Ascending aorta (tissue), 2 donors: ENCODE results near the gene APBB2. TPM values are rescaled to one million over a fixed set of nuclear protein-coding genes. Genes with fewer than 3 reads are reported as not detected.
"Not testable (repeated sequence)": the region's sequence is repeated elsewhere in the genome, so short reads cannot be mapped to it uniquely, and the experiment has no call there.

Source experiments
- DNase-seq, 2 donors: peaks; one replicate each; pipeline ENCODE4 v3.0.0-alpha.2; 2019; ENCODE audit warnings: low spot score in 2 of 2
- H3K27ac ChIP-seq, 2 donors: fragments of 200-600 bp; sonication (generic); one replicate each; pipeline ENCODE4 v1.5.1; 2016 to 2017; ENCODE audit warnings: mild to moderate bottlenecking in 1 of 2
- H3K27me3 ChIP-seq: fragments of 200-600 bp; sonication (generic); one replicate; pipeline ENCODE4 v1.5.1; 2017
- H3K36me3 ChIP-seq, 2 donors: fragments of 200-600 bp; sonication (generic); one replicate each; pipeline ENCODE4 v1.5.1; 2016
- H3K4me1 ChIP-seq, 2 donors: fragments of 200-600 bp; sonication (generic); one replicate each; pipeline ENCODE4 v1.5.1; 2016 to 2017; ENCODE audit warnings: mild to moderate bottlenecking in 1 of 2
- H3K4me3 ChIP-seq, 2 donors: fragments of 200-600 bp; sonication (generic); one replicate each; pipeline ENCODE4 v1.5.1; 2016 to 2017; ENCODE audit warnings: mild to moderate bottlenecking in 1 of 2
- H3K9me3 ChIP-seq, 2 donors: fragments of 200-600 bp; sonication (generic); one replicate each; pipeline ENCODE4 v1.5.1; 2016
- CTCF ChIP-seq, 3 experiments: fragments of 200-600 bp in 2 of 3; fragments of 450-650 bp in 1 of 3; sonication (generic) in 2 of 3; IDR thresholded peaks; one replicate each; pipeline ENCODE4 v1.5.1; 2016 to 2019; ENCODE audit warnings: antibody characterized with exemption in 3 of 3, mild to moderate bottlenecking in 1 of 3, moderate library complexity in 1 of 3
- intact Hi-C: fragments of 100-400 bp; cut with DNase I; formaldehyde crosslinking; loops from one replicate; pipeline ENCODE4 v1.15.1; 2023
- total RNA-seq: library from RNA; depleted of rRNA; stranded (reverse); fragments of >200 nt; gene quantifications from one replicate; pipeline ENCODE4 v1.1.0, GENCODE V29; 2016

Gene APBB2
- total RNA-seq, 1 donor from 2014 or later, result 51.4 TPM

GRCh38 chr4:40827758-40828157 lies 386.6 kb downstream of the APBB2 start:
- Histone ChIP-seq H3K27me3 (no peaks in the 10 kb centered on the region), H3K36me3 (peaks cover 29 to 77% of the 10 kb centered on the region in 2 donors), H3K4me3 (no peak overlapping the region), H3K4me1 (no peaks in the 10 kb centered on the region), H3K27ac (no peak overlapping the region), H3K9me3 (no peaks in the 10 kb centered on the region)
- TF ChIP-seq CTCF (IDR thresholded peaks at IDR 0.05), result no peak
- intact Hi-C loops, result no loop called here
- no peak for DNase-seq

GRCh38 chr4:40826821-40827220 lies 387.5 kb downstream of the APBB2 start:
- no peak overlapping the region for H3K27ac ChIP-seq
- DNase-seq, result no peak
- no peaks in the 10 kb centered on the region for H3K4me1 ChIP-seq
- H3K36me3 ChIP-seq, result peaks cover 33 to 85% of the 10 kb centered on the region in 2 donors
- H3K9me3 ChIP-seq, result no peaks in the 10 kb centered on the region
- no peak overlapping the region for H3K4me3 ChIP-seq
- intact Hi-C loops, result no loop called here
- H3K27me3 ChIP-seq, result no peaks in the 10 kb centered on the region
- TF ChIP-seq CTCF (IDR thresholded peaks at IDR 0.05), result no peak

- DNase-seq, result no peak
- Histone ChIP-seq H3K27ac (no peak overlapping the region), H3K4me1 (no peaks in the 10 kb centered on the region), H3K36me3 (peaks cover 43 to 91% of the 10 kb centered on the region in 2 donors), H3K4me3 (no peak overlapping the region), H3K27me3 (no peaks in the 10 kb centered on the region), H3K9me3 (no peaks in the 10 kb centered on the region)
- intact Hi-C loops, result no loop called here
- TF ChIP-seq CTCF (IDR thresholded peaks at IDR 0.05), result no peak
Measured at GRCh38 chr4:40825014-40825838, 389.1 kb downstream of the APBB2 start.

- no peak for TF ChIP-seq CTCF (IDR thresholded peaks at IDR 0.05)
- Histone ChIP-seq H3K27ac (no peak overlapping the region), H3K9me3 (no peaks in the 10 kb centered on the region), H3K36me3 (peaks cover 42 to 80% of the 10 kb centered on the region in 2 donors), H3K4me1 (no peaks in the 10 kb centered on the region), H3K27me3 (no peaks in the 10 kb centered on the region), H3K4me3 (no peak overlapping the region)
- intact Hi-C loops, result no loop called here
- DNase-seq, result no peak
Measured at GRCh38 chr4:40822420-40823166, 391.7 kb downstream of the APBB2 start.

GRCh38 chr4:40820101-40820500 lies 394.2 kb downstream of the APBB2 start:
- TF ChIP-seq CTCF (IDR thresholded peaks at IDR 0.05), result no peak
- H3K36me3 ChIP-seq, result peaks cover 32 to 77% of the 10 kb centered on the region in 2 donors
- H3K9me3 ChIP-seq, result no peaks in the 10 kb centered on the region
- no peaks in the 10 kb centered on the region for H3K4me1 ChIP-seq
- no peak overlapping the region for H3K27ac ChIP-seq
- no peak overlapping the region for H3K4me3 ChIP-seq
- intact Hi-C loops, result no loop called here
- DNase-seq, result no peak
- H3K27me3 ChIP-seq, result no peaks in the 10 kb centered on the region

GRCh38 chr4:40817157-40817556 lies 397.2 kb downstream of the APBB2 start:
- H3K4me1 ChIP-seq, H3K9me3 ChIP-seq, DNase-seq, H3K27ac ChIP-seq, H3K27me3 ChIP-seq, H3K4me3 ChIP-seq: not testable (repeated sequence)
- intact Hi-C loops, result loop anchor here (5.0 kb wide), 1 partner anchor 65 kb away; no protein-coding TSS in a partner anchor
- H3K36me3 ChIP-seq, result peaks cover 28 to 57% of the 10 kb centered on the region in 2 donors
